ENCODE data around the gene DNAJC3. TPM values are rescaled to one million over a fixed set of nuclear protein-coding genes. Genes with fewer than 3 reads are reported as not detected.

The DNAJC3 gene
- total RNA-seq, 6 experiments from 2014 or later, result 49.0 to 64.3 (median 51.7) TPM

- TF ChIP-seq CTCF (IDR thresholded peaks at IDR 0.05) (no peak), POLR2A (IDR thresholded peaks at IDR 0.05) (no peak)
- ATAC-seq (peak; percentile 15 to 27 (median 23)), DNase-seq (peak in 1 of 3 donors; percentile 52)
- Histone ChIP-seq H3K4me3 (peak overlapping the region; percentile 84 to 85 (median 85)), H3K4me1 (peaks cover 0 to 46% (median 7%) of the 10 kb centered on the region in 4 donors), H3K9me3 (no peaks in the 10 kb centered on the region), H3K27me3 (no peaks in the 10 kb centered on the region), H3K36me3 (no peaks in the 10 kb centered on the region), H3K27ac (peak overlapping the region; percentile 83 to 94 (median 91))
- intact Hi-C loops (cut with DNase I), result no loop called here
- WGBS (ENCODE audit: insufficient coverage, low coverage, low lambda C conversion rate, missing lambda C conversion rate), result 1% methylated on average over 26 of the region's 32 CpGs
Observed at GRCh38 chr13:95676105-95676761, 706 bp upstream of the DNAJC3 start.

- 0% methylated on average over 22 of the region's 30 CpGs for WGBS (ENCODE audit: insufficient coverage, low coverage, low lambda C conversion rate, missing lambda C conversion rate)
- ATAC-seq (peak in 1 of 4 donors; percentile 5), DNase-seq (peak in 1 of 3 donors; percentile 71)
- intact Hi-C loops (cut with DNase I), result no loop called here
- Histone ChIP-seq H3K4me1 (peaks cover 0 to 47% (median 13%) of the 10 kb centered on the region in 4 donors), H3K36me3 (no peaks in the 10 kb centered on the region), H3K27ac (peak overlapping the region; percentile 91 to 94 (median 92)), H3K4me3 (peak overlapping the region; percentile 84 to 85 (median 85)), H3K9me3 (no peaks in the 10 kb centered on the region), H3K27me3 (no peaks in the 10 kb centered on the region)
- TF ChIP-seq CTCF (IDR thresholded peaks at IDR 0.05), result no peak
- TF ChIP-seq POLR2A (IDR thresholded peaks at IDR 0.05), result no peak
Observed at GRCh38 chr13:95677564-95678266, 776 bp downstream of the DNAJC3 start.

GRCh38 chr13:95678967-95679366 is 2.0 kb downstream of the DNAJC3 start:
- no peak for ATAC-seq
- H3K36me3 ChIP-seq, result no peaks in the 10 kb centered on the region
- DNase-seq, result no peak
- H3K27me3 ChIP-seq, result no peaks in the 10 kb centered on the region
- H3K4me3 ChIP-seq, result no peak overlapping the region
- H3K9me3 ChIP-seq, result no peaks in the 10 kb centered on the region
- H3K4me1 ChIP-seq, result peaks cover 0 to 47% (median 13%) of the 10 kb centered on the region in 4 donors
- 51% methylated on average over 4 of the region's 4 CpGs for WGBS (ENCODE audit: insufficient coverage, low coverage, low lambda C conversion rate, missing lambda C conversion rate)
- no peak for TF ChIP-seq POLR2A (IDR thresholded peaks at IDR 0.05)
- TF ChIP-seq CTCF (IDR thresholded peaks at IDR 0.05), result no peak
- H3K27ac ChIP-seq, result no peak overlapping the region
- intact Hi-C loops (cut with DNase I), result no loop called here

GRCh38 chr13:95679722-95680121 is 2.8 kb downstream of the DNAJC3 start:
- Histone ChIP-seq H3K4me1 (peaks cover 0 to 42% (median 13%) of the 10 kb centered on the region in 4 donors), H3K4me3 (no peak overlapping the region), H3K27ac (no peak overlapping the region), H3K36me3 (no peaks in the 10 kb centered on the region), H3K9me3 (no peaks in the 10 kb centered on the region), H3K27me3 (no peaks in the 10 kb centered on the region)
- ATAC-seq (no peak), DNase-seq (no peak)
- 24% methylated on average over 2 of the region's 2 CpGs for WGBS (ENCODE audit: insufficient coverage, low coverage, low lambda C conversion rate, missing lambda C conversion rate)
- intact Hi-C loops (cut with DNase I), result no loop called here
- TF ChIP-seq CTCF (IDR thresholded peaks at IDR 0.05) (no peak), POLR2A (IDR thresholded peaks at IDR 0.05) (no peak)

All from right lobe of liver (tissue), 6 donors.